Esophagus muscularis mucosa (tissue), 4 donors: ENCODE results near the gene CTIF. TPM values are rescaled to one million over a fixed set of nuclear protein-coding genes. Genes with fewer than 3 reads are reported as not detected.

Experiments
- DNase-seq: peaks from one replicate; pipeline ENCODE4 v3.0.0-alpha.2; 2017; ENCODE audit errors: extremely low spot score
- H3K27ac ChIP-seq, 4 donors: fragments of 200-600 bp; sonication (generic); replicated peaks in 1 of 4; 1 replicate in 3 of 4; 2 replicates in 1 of 4; pipeline ENCODE4 v1.5.1; 2016 to 2019; ENCODE audit warnings: mild to moderate bottlenecking in 1 of 4
- H3K27me3 ChIP-seq, 4 donors: fragments of 200-600 bp; sonication (generic); one replicate each; pipeline versions ENCODE4 v1.5.1 to v1.6.0; 2016 to 2019
- H3K36me3 ChIP-seq, 4 donors: fragments of 200-600 bp; sonication (generic); one replicate each; pipeline ENCODE4 v1.5.1; 2016 to 2019
- H3K4me1 ChIP-seq, 4 donors: fragments of 200-600 bp; sonication (generic); one replicate each; pipeline ENCODE4 v1.5.1; 2016 to 2019
- H3K4me3 ChIP-seq, 4 donors: fragments of 200-600 bp; sonication (generic); 1 replicate in 2 of 4; 2 replicates in 2 of 4; pipeline ENCODE4 v1.5.1; 2016 to 2019; ENCODE audit warnings: mild to moderate bottlenecking in 4 of 4, moderate library complexity in 1 of 4
- H3K9me3 ChIP-seq, 4 donors: fragments of 200-600 bp; sonication (generic); 1 replicate in 3 of 4; 2 replicates in 1 of 4; pipeline ENCODE4 v1.5.1; 2016 to 2019
- EP300 ChIP-seq: sonication (generic); formaldehyde crosslinking; IDR thresholded peaks from one replicate; pipeline ENCODE4 v1.6.1; 2017; ENCODE audit warnings: antibody characterized with exemption
- POLR2A ChIP-seq: fragments of 450-650 bp; IDR thresholded peaks from one replicate; pipeline ENCODE4 v1.6.1; 2017; ENCODE audit warnings: antibody characterized with exemption, moderate library complexity, mild to moderate bottlenecking, low read depth
- POLR2AphosphoS5 ChIP-seq, 2 donors: sonication (generic); formaldehyde crosslinking; IDR thresholded peaks; one replicate each; pipeline ENCODE4 v1.6.1; 2017; ENCODE audit warnings: antibody characterized with exemption in 2 of 2
- WGBS: methylation state at CpG from one replicate; pipeline ENCODE4 v1.1.5; 2018; 5-methylcytosine and 5-hydroxymethylcytosine counted together
- intact Hi-C: fragments of 100-400 bp; cut with DNase I; formaldehyde crosslinking; loops from one replicate; pipeline ENCODE4 v1.15.1; 2023
- total RNA-seq, 4 donors: library from RNA; depleted of rRNA; stranded (reverse); fragments of >200 nt; gene quantifications; one replicate each; pipeline versions ENCODE4 v1.1.0 to v1.2.1, GENCODE V29; 2016
- TF ChIP-seq, protein P1 (sequence below), 3 experiments: fragments of 200-600 bp in 2 of 3; fragments of 450-650 bp in 1 of 3; sonication (generic) in 2 of 3; IDR thresholded peaks; one replicate each; pipeline ENCODE4 v1.5.1; 2017 to 2019; ENCODE audit warnings: antibody characterized with exemption in 3 of 3, mild to moderate bottlenecking in 2 of 3, moderate library complexity in 1 of 3

CTIF gene
- total RNA-seq, 4 donors from 2014 or later = 63.1 to 137 (median 87.7) TPM

GRCh38 chr18:48843596-48843995 lies 304.8 kb downstream of the CTIF start:
- Histone ChIP-seq H3K9me3 (no peaks in the 10 kb centered on the region), H3K4me3 (no peak overlapping the region), H3K4me1 (peaks cover 41 to 69% (median 54%) of the 10 kb centered on the region in 4 donors), H3K27ac (peak overlapping the region in 2 of 4 donors; percentile 5 to 38), H3K36me3 (peaks cover 0 to 11% (median 1%) of the 10 kb centered on the region in 4 donors), H3K27me3 (no peaks in the 10 kb centered on the region)
- intact Hi-C loops = no loop called here
- 82% methylated on average over 4 of the region's 4 CpGs for WGBS
- TF ChIP-seq POLR2A (no peak), POLR2AphosphoS5 (IDR thresholded peaks at IDR 0.05) (no peak), EP300 (no peak)
- DNase-seq = no peak

DNA sequence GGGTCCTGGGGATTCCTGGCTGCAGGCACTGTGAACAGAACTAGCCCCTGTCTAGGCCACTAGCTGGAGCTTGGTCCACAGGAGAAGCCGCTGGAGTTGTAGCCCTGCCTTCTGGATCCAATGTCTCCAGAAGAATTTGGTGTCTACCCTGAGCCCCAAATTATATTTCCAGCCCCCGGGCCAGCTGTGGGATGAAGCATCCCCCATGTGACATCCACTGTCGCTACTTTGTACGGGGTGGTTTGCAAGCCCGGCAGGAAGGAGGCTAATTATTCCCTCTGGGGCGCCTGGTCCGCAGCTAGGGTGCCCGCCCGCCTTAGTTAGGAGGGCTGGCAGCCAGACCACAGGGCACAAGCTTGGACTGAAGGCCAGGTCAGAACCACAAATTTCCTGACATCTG lies 305.4 kb downstream of the CTIF start:
- Histone ChIP-seq H3K4me3 (no peak overlapping the region), H3K9me3 (no peaks in the 10 kb centered on the region), H3K4me1 (peaks cover 42 to 66% (median 55%) of the 10 kb centered on the region in 4 donors), H3K36me3 (peaks cover 0 to 4% (median 0%) of the 10 kb centered on the region in 4 donors), H3K27ac (no peak overlapping the region), H3K27me3 (no peaks in the 10 kb centered on the region)
- no peak for DNase-seq
- TF ChIP-seq, protein P1, sequence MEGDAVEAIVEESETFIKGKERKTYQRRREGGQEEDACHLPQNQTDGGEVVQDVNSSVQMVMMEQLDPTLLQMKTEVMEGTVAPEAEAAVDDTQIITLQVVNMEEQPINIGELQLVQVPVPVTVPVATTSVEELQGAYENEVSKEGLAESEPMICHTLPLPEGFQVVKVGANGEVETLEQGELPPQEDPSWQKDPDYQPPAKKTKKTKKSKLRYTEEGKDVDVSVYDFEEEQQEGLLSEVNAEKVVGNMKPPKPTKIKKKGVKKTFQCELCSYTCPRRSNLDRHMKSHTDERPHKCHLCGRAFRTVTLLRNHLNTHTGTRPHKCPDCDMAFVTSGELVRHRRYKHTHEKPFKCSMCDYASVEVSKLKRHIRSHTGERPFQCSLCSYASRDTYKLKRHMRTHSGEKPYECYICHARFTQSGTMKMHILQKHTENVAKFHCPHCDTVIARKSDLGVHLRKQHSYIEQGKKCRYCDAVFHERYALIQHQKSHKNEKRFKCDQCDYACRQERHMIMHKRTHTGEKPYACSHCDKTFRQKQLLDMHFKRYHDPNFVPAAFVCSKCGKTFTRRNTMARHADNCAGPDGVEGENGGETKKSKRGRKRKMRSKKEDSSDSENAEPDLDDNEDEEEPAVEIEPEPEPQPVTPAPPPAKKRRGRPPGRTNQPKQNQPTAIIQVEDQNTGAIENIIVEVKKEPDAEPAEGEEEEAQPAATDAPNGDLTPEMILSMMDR (IDR thresholded peaks at IDR 0.05) = no peak
- TF ChIP-seq EP300 = no peak
- no peak for TF ChIP-seq POLR2A
- no peak for TF ChIP-seq POLR2AphosphoS5 (IDR thresholded peaks at IDR 0.05)
- 93% methylated on average over 8 of the region's 9 CpGs for WGBS
- intact Hi-C loops = no loop called here

GRCh38 chr18:48845174-48845573 lies 306.3 kb downstream of the CTIF start:
- no peak overlapping the region for H3K27ac ChIP-seq
- no peak for DNase-seq
- TF ChIP-seq EP300 (no peak), POLR2AphosphoS5 (IDR thresholded peaks at IDR 0.05) (no peak), POLR2A (no peak)
- TF ChIP-seq, protein P1 (IDR thresholded peaks at IDR 0.05) = no peak
- H3K4me3 ChIP-seq = no peak overlapping the region
- H3K36me3 ChIP-seq = no peaks in the 10 kb centered on the region
- no peaks in the 10 kb centered on the region for H3K27me3 ChIP-seq
- 84% methylated on average over 4 of the region's 4 CpGs for WGBS
- H3K4me1 ChIP-seq = peaks cover 42 to 60% (median 53%) of the 10 kb centered on the region in 4 donors
- intact Hi-C loops = no loop called here
- no peaks in the 10 kb centered on the region for H3K9me3 ChIP-seq

DNA sequence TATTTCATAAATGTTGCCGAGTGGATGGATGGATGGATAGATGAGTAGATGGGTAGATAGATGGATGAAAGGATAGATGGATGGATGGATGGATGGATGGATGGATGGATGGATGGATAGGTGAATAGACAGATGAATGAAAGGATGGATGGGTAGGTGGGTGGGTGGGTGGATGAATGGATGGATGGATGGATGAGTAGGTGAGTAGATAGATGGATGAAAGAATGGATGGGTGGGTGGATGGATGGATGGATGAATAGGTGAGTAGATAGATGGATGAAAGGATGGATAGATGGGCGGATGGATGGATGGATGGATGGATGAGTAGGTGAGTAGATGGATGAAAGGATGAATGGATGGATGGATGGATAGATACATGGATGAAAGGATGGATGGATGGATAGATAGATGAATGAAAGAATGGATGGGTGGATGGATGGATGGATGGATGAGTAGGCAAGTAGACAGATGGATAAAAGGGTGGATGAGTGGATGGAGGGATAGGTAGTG lies 307.6 kb downstream of the CTIF start:
- intact Hi-C loops = no loop called here
- no peak for TF ChIP-seq POLR2A
- TF ChIP-seq, protein P1 (IDR thresholded peaks at IDR 0.05) = no peak
- TF ChIP-seq POLR2AphosphoS5 (IDR thresholded peaks at IDR 0.05) = no peak
- TF ChIP-seq EP300 = no peak
- peaks cover 44 to 60% (median 56%) of the 10 kb centered on the region in 4 donors for H3K4me1 ChIP-seq
- WGBS = 94% methylated on average over 2 of the region's 2 CpGs
- H3K36me3 ChIP-seq = no peaks in the 10 kb centered on the region
- no peaks in the 10 kb centered on the region for H3K27me3 ChIP-seq
- H3K27ac ChIP-seq = no peak overlapping the region
- no peaks in the 10 kb centered on the region for H3K9me3 ChIP-seq
- DNase-seq = no peak
- no peak overlapping the region for H3K4me3 ChIP-seq

GRCh38 chr18:48847807-48848486 lies 309.1 kb downstream of the CTIF start:
- Histone ChIP-seq H3K27me3 (no peaks in the 10 kb centered on the region), H3K9me3 (no peaks in the 10 kb centered on the region), H3K36me3 (no peaks in the 10 kb centered on the region), H3K4me3 (no peak overlapping the region), H3K4me1 (peaks cover 35 to 56% (median 46%) of the 10 kb centered on the region in 4 donors), H3K27ac (peak overlapping the region in 3 of 4 donors; percentile 17 to 52 (median 38))
- TF ChIP-seq POLR2AphosphoS5 (IDR thresholded peaks at IDR 0.05) (no peak), POLR2A (no peak), EP300 (no peak)
- TF ChIP-seq, protein P1 (IDR thresholded peaks at IDR 0.05) = no peak
- intact Hi-C loops = no loop called here
- WGBS = 80% methylated on average over 11 of the region's 11 CpGs
- DNase-seq = no peak
